ENCODE measurements around the gene SPRR4.

SPRR4 gene

DNA sequence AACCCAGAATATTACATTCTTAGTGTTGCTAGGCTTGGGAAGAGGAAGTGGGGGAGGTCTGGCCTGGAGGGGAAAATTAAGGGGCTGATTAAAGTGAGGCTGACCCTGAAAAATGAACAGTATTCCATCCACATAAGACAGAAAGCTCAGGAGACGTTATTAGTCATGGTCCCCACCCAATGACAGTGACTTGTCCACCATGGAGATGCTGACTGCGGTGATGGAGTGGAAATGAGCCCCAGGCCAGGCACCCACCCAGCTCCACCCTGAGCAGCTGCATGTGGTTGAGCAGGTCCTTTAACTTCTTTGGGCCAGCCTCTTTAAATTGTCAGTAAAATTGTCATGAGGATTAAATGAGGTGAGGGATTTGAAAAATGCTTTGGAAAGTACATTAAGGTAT lies 1.4 kb upstream of the SPRR4 start:
- Histone ChIP-seq H3K4me3 (ENCODE audit: low read length) (peak overlapping the region; percentile 56; the same call in 1 of the 2 replicates), H4K20me1 (ENCODE audit: insufficient read depth, low read length) (no peaks in the 10 kb centered on the region), H3K9me3 (ENCODE audit: insufficient read depth, low read length) (no peaks in the 10 kb centered on the region), H3K27ac (ENCODE audit: low read length) (peak overlapping the region; percentile 69; the same call in 1 of the 2 replicates), H2AFZ (ENCODE audit: low read depth, low read length) (no peak overlapping the region), H3K4me2 (ENCODE audit: low read length) (peak overlapping the region; percentile 71), H3K27me3 (ENCODE audit: low read depth, low read length) (peaks cover 40% of the 10 kb centered on the region), H3K79me2 (ENCODE audit: low read length) (no peaks in the 10 kb centered on the region), H3K9ac (ENCODE audit: low read length) (no peak overlapping the region), H3K36me3 (replicated peaks; ENCODE audit: low read depth, low read length) (no peaks in the 10 kb centered on the region), H3K4me1 (ENCODE audit: low read length) (peaks cover 49% of the 10 kb centered on the region)
- TF ChIP-seq, protein P1, sequence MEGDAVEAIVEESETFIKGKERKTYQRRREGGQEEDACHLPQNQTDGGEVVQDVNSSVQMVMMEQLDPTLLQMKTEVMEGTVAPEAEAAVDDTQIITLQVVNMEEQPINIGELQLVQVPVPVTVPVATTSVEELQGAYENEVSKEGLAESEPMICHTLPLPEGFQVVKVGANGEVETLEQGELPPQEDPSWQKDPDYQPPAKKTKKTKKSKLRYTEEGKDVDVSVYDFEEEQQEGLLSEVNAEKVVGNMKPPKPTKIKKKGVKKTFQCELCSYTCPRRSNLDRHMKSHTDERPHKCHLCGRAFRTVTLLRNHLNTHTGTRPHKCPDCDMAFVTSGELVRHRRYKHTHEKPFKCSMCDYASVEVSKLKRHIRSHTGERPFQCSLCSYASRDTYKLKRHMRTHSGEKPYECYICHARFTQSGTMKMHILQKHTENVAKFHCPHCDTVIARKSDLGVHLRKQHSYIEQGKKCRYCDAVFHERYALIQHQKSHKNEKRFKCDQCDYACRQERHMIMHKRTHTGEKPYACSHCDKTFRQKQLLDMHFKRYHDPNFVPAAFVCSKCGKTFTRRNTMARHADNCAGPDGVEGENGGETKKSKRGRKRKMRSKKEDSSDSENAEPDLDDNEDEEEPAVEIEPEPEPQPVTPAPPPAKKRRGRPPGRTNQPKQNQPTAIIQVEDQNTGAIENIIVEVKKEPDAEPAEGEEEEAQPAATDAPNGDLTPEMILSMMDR (IDR thresholded peaks at IDR 0.05; ENCODE audit: low read depth, low read length): no peak
- no peak for TF ChIP-seq EZH2phosphoT487 (IDR thresholded peaks at IDR 0.05; ENCODE audit: low read depth)

DNA sequence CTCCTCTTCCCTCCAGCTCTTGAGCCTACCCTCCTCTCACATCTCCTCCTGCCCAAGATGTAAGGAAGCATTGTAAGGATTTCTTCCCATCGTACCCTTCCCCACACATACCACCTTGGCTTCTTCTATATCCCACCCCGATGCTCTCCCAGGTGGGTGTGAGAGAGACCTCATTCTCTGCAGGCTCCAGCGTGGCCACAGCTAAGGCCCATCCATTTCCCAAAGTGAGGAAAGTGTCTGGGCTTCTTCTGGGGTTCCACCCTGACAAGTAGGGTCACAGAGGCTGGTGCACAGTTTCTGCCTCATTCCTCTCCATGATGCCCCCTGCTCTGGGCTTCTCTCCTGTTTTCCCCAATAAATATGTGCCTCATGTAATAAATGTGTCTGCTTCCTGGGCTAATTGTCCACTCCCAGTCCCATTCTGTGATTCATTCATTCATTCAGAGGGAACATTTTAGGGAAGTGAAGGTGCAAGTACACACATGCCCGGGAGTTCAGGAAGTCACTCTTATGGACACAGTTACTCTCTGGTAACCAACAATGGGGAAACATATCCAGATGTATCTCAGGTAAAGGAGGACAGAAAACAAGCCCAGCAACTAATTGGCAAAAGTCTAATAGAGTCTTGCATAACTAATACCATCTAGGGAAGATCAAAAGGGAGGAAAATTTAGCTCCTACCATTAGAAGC lies 1.9 kb downstream of the SPRR4 start:
- Histone ChIP-seq H2AFZ (ENCODE audit: low read depth, low read length) (no peak overlapping the region), H3K9me3 (ENCODE audit: insufficient read depth, low read length) (no peaks in the 10 kb centered on the region), H3K27ac (ENCODE audit: low read length) (no peak overlapping the region), H3K27me3 (ENCODE audit: low read depth, low read length) (peaks cover 45% of the 10 kb centered on the region), H3K4me2 (ENCODE audit: low read length) (no peak overlapping the region), H3K79me2 (ENCODE audit: low read length) (no peaks in the 10 kb centered on the region), H3K4me1 (ENCODE audit: low read length) (peaks cover 35% of the 10 kb centered on the region), H4K20me1 (ENCODE audit: insufficient read depth, low read length) (no peaks in the 10 kb centered on the region), H3K4me3 (ENCODE audit: low read length) (no peak overlapping the region), H3K9ac (ENCODE audit: low read length) (no peak overlapping the region), H3K36me3 (replicated peaks; ENCODE audit: low read depth, low read length) (no peaks in the 10 kb centered on the region)
- no peak for TF ChIP-seq EZH2phosphoT487 (IDR thresholded peaks at IDR 0.05; ENCODE audit: low read depth)
- TF ChIP-seq, protein P1 (IDR thresholded peaks at IDR 0.05; ENCODE audit: low read depth, low read length): no peak

DNA sequence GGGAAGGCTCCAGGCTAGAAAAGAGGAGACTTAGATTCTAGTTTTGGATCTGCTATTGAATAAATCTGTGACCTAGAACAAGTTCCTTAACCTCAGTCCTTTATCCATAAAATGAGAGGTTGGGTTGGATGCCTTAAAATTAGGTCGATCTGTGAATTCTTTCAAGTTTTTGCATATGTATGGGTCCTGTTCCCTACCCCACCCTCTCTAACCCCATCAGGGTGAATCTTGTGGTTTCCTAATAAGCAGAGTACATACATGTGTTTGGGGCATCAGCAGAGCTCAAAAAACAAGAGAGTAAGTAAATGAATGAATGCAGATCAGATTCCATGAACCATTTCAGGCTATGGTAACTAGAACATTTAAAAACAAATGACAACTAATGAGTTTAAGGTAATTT lies 6.2 kb downstream of the SPRR4 start:
- no peaks in the 10 kb centered on the region for H3K4me1 ChIP-seq (ENCODE audit: low read length)
- no peaks in the 10 kb centered on the region for H3K79me2 ChIP-seq (ENCODE audit: low read length)
- no peak overlapping the region for H2AFZ ChIP-seq (ENCODE audit: low read depth, low read length)
- H3K27ac ChIP-seq (ENCODE audit: low read length): no peak overlapping the region
- no peak overlapping the region for H3K4me2 ChIP-seq (ENCODE audit: low read length)
- no peaks in the 10 kb centered on the region for H3K36me3 ChIP-seq (replicated peaks; ENCODE audit: low read depth, low read length)
- no peaks in the 10 kb centered on the region for H4K20me1 ChIP-seq (ENCODE audit: insufficient read depth, low read length)
- peaks cover 84% of the 10 kb centered on the region for H3K27me3 ChIP-seq (ENCODE audit: low read depth, low read length)
- no peak overlapping the region for H3K9ac ChIP-seq (ENCODE audit: low read length)
- H3K4me3 ChIP-seq (ENCODE audit: low read length): no peak overlapping the region
- no peaks in the 10 kb centered on the region for H3K9me3 ChIP-seq (ENCODE audit: insufficient read depth, low read length)
- TF ChIP-seq, protein P1 (IDR thresholded peaks at IDR 0.05; ENCODE audit: low read depth, low read length): no peak
- TF ChIP-seq EZH2phosphoT487 (IDR thresholded peaks at IDR 0.05; ENCODE audit: low read depth): no peak

DNA sequence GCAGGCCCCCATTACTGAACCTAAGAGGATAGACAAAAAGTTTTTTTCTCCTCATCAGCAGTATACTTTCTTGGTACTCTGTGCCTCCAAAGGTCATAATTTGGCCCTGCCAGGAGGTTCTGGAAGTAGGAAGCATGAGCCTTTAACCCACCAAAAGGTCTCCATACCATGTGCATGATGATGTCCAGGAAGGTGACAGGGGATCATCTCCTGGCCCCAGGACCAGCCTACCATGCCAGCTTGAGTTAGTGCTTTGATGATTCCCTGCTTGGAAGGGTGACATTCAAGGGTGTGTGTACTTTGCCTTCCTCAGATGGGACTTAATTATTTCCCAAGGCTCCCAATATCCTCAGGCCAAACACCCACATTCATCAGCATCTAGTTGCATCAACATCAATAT lies 7.2 kb downstream of the SPRR4 start:
- Histone ChIP-seq H3K27ac (ENCODE audit: low read length) (no peak overlapping the region), H4K20me1 (ENCODE audit: insufficient read depth, low read length) (no peaks in the 10 kb centered on the region), H3K4me1 (ENCODE audit: low read length) (no peaks in the 10 kb centered on the region), H3K4me3 (ENCODE audit: low read length) (no peak overlapping the region), H3K36me3 (replicated peaks; ENCODE audit: low read depth, low read length) (no peaks in the 10 kb centered on the region), H2AFZ (ENCODE audit: low read depth, low read length) (no peak overlapping the region), H3K9me3 (ENCODE audit: insufficient read depth, low read length) (no peaks in the 10 kb centered on the region), H3K9ac (ENCODE audit: low read length) (no peak overlapping the region), H3K4me2 (ENCODE audit: low read length) (no peak overlapping the region), H3K79me2 (ENCODE audit: low read length) (no peaks in the 10 kb centered on the region), H3K27me3 (ENCODE audit: low read depth, low read length) (peaks cover 85% of the 10 kb centered on the region)
- no peak for TF ChIP-seq EZH2phosphoT487 (IDR thresholded peaks at IDR 0.05; ENCODE audit: low read depth)
- TF ChIP-seq, protein P1 (IDR thresholded peaks at IDR 0.05; ENCODE audit: low read depth, low read length): no peak
